IMR-90 (cell line): Measurements from ENCODE around the gene ABAT. TPM values are rescaled to one million over a fixed set of nuclear protein-coding genes. Genes with fewer than 3 reads are reported as not detected.

ENCODE experiments used
- ATAC-seq: fragments of 200-7000 bp; cut with Tn5 transposase; 2 replicates; pipeline ENCODE4 v1.9.1; 2020; ENCODE audit warnings: low read depth, mild to moderate bottlenecking, moderate library complexity
- BruUV-seq: library from RNA; stranded (reverse); fragments of 400-500 nt; replicated peaks from 2 replicates; lab custom pipeline; 2021; lab: Mats Ljungman, UMichigan
- CTCF ChIA-PET: fragments of 300-600 bp; formaldehyde crosslinking; extraction: SDS; loops from one replicate; lab custom pipeline; 2021; ENCODE audit warnings: antibody characterized with exemption; lab: Yijun Ruan, JAX
- POLR2A ChIA-PET: fragments of 300-600 bp; sonication (Branson Sonifier 250); formaldehyde crosslinking; loops from one replicate; lab custom pipeline; 2022; ENCODE audit warnings: antibody characterized with exemption; ENCODE audit not compliant: unreplicated experiment; lab: Charles Lee
- DNase-seq: peaks from one replicate; pipeline ENCODE4 v3.0.0; 2013
- H2AFZ ChIP-seq: replicated peaks from 2 replicates; pipeline ENCODE3; 2013; ENCODE audit warnings: low read length, mild to moderate bottlenecking; ENCODE audit not compliant: poor library complexity
- H2AK5ac ChIP-seq: 2 replicates; pipeline ENCODE4 v1.6.1; 2013; ENCODE audit warnings: low read depth, low read length, inconsistent platforms
- H2AK9ac ChIP-seq: replicated peaks from 2 replicates; pipeline ENCODE3; 2013; ENCODE audit warnings: mild to moderate bottlenecking, low read depth, low read length, moderate library complexity; ENCODE audit not compliant: poor library complexity
- H2BK120ac ChIP-seq: 2 replicates; pipeline ENCODE4 v1.6.1; 2013; ENCODE audit warnings: low read depth, low read length, inconsistent platforms
- H2BK15ac ChIP-seq: 3 replicates; pipeline ENCODE4 v1.6.1; 2013; ENCODE audit warnings: low read depth, low read length, inconsistent platforms
- H2BK20ac ChIP-seq: 2 replicates; pipeline ENCODE4 v1.6.1; 2013; ENCODE audit warnings: low read depth, mild to moderate bottlenecking, inconsistent platforms, low read length, moderate library complexity
- H2BK5ac ChIP-seq: 2 replicates; pipeline ENCODE4 v1.6.1; 2013; ENCODE audit warnings: mild to moderate bottlenecking, low read depth, low read length, inconsistent platforms; ENCODE audit not compliant: poor library complexity, severe bottlenecking
- H3K14ac ChIP-seq: replicated peaks from 2 replicates; pipeline ENCODE4 v1.6.1; 2013; ENCODE audit warnings: low read depth, low read length, inconsistent platforms
- H3K18ac ChIP-seq: 2 replicates; pipeline ENCODE4 v1.6.1; 2013; ENCODE audit warnings: low read depth, low read length, control low read depth
- H3K23ac ChIP-seq: 2 replicates; pipeline ENCODE4 v1.6.1; 2013; ENCODE audit warnings: low read depth, low read length, inconsistent platforms
- H3K27ac ChIP-seq: 2 replicates; pipeline ENCODE4 v1.5.1; 2013; ENCODE audit warnings: mild to moderate bottlenecking, control low read depth, low read length; ENCODE audit not compliant: insufficient read depth
- H3K27me3 ChIP-seq: 2 replicates; pipeline ENCODE4 v1.6.1; 2013; ENCODE audit warnings: low read length; ENCODE audit not compliant: control insufficient read depth, insufficient read depth
- H3K36me3 ChIP-seq: 2 replicates; pipeline ENCODE4 v1.6.1; 2013; ENCODE audit warnings: low read length, mixed read lengths; ENCODE audit not compliant: control insufficient read depth, insufficient read depth
- H3K4ac ChIP-seq: 2 replicates; pipeline ENCODE4 v1.6.1; 2013; ENCODE audit warnings: low read depth, low read length, inconsistent platforms
- H3K4me1 ChIP-seq: 2 replicates; pipeline ENCODE4 v1.6.1; 2013; ENCODE audit warnings: low read length, mixed read lengths; ENCODE audit not compliant: control insufficient read depth, insufficient read depth
- H3K4me2 ChIP-seq: 2 replicates; pipeline ENCODE4 v1.6.1; 2013; ENCODE audit warnings: low read depth, mild to moderate bottlenecking, control low read depth, low read length, moderate library complexity
- H3K4me3 ChIP-seq: 2 replicates; pipeline ENCODE4 v1.5.1; 2013; ENCODE audit warnings: low read depth, mild to moderate bottlenecking, control low read depth, low read length, moderate library complexity; ENCODE audit not compliant: insufficient read depth
- H3K56ac ChIP-seq: 2 replicates; pipeline ENCODE4 v1.6.1; 2013; ENCODE audit warnings: low read length, inconsistent platforms; ENCODE audit not compliant: insufficient read depth; ENCODE audit errors: extremely low read depth
- H3K79me1 ChIP-seq, 2 experiments: 2 replicates each; pipeline ENCODE4 v1.6.1; 2013; ENCODE audit warnings: low read length in 2 of 2, inconsistent platforms in 1 of 2, low read depth in 1 of 2
- H3K9ac ChIP-seq: 2 replicates; pipeline ENCODE4 v1.6.1; 2013; ENCODE audit warnings: low read depth, low read length, control low read depth
- H3K9me1 ChIP-seq: 2 replicates; pipeline ENCODE4 v1.6.1; 2013; ENCODE audit warnings: low read length, inconsistent platforms; ENCODE audit not compliant: insufficient read depth
- H3K9me3 ChIP-seq: 2 replicates; pipeline ENCODE4 v1.6.1; 2013; ENCODE audit warnings: low read length; ENCODE audit not compliant: control insufficient read depth, insufficient read depth
- H4K20me1 ChIP-seq: 2 replicates; pipeline ENCODE4 v1.6.1; 2013; ENCODE audit warnings: low read length, inconsistent platforms; ENCODE audit not compliant: insufficient read depth
- H4K5ac ChIP-seq: 2 replicates; pipeline ENCODE4 v1.6.1; 2013; ENCODE audit warnings: mild to moderate bottlenecking, low read depth, low read length, control low read depth
- H4K8ac ChIP-seq, 2 experiments: 2 replicates each; pipeline ENCODE4 v1.6.1; 2013; ENCODE audit warnings: low read depth in 2 of 2, low read length in 2 of 2, control low read depth in 1 of 2, inconsistent platforms in 1 of 2
- H4K91ac ChIP-seq: 2 replicates; pipeline ENCODE4 v1.6.1; 2013; ENCODE audit warnings: low read depth, low read length, inconsistent platforms; ENCODE audit not compliant: insufficient read depth
- BHLHE40 ChIP-seq: fragments of 150-350 bp; IDR thresholded peaks from 2 replicates; pipeline ENCODE4 v1.6.1; 2016; ENCODE audit warnings: mild to moderate bottlenecking, low read depth, low read length
- MXI1 ChIP-seq: IDR thresholded peaks from 2 replicates; pipeline ENCODE4 v1.6.1; 2012; ENCODE audit warnings: low read depth, mild to moderate bottlenecking, low read length, moderate library complexity, borderline replicate concordance
- SMC3 ChIP-seq: fragments of 150-350 bp; IDR thresholded peaks from 2 replicates; pipeline ENCODE4 v1.6.1; 2016; ENCODE audit warnings: low read depth, mild to moderate bottlenecking, antibody characterized with exemption, low read length, moderate library complexity
- WGBS, 2 experiments: methylation state at CpG; one replicate each; pipeline versions ENCODE4 v1.1.5 to v1.1.7; 2013; ENCODE audit warnings: missing lambda C conversion rate in 2 of 2; ENCODE audit not compliant: insufficient read length in 1 of 2; ENCODE audit errors: extremely low coverage in 2 of 2; 5-methylcytosine and 5-hydroxymethylcytosine counted together
- dilution Hi-C: fragments of 300-500 bp; cut with HindIII; formaldehyde crosslinking; loops from one replicate; pipeline ENCODE4 v1.14.3; 2018; ENCODE audit warnings: low sequenced_read_pairs; ENCODE audit not compliant: unreplicated experiment
- in situ Hi-C: fragments of 300-500 bp; cut with MboI; formaldehyde crosslinking; loops from 3 replicates; pipeline ENCODE4 v1.14.3; 2019; ENCODE audit warnings: low sequenced_read_pairs, inconsistent platforms, mixed read lengths
- intact Hi-C: fragments of 100-400 bp; cut with micrococcal nuclease; formaldehyde crosslinking; loops from 2 replicates; pipeline ENCODE4 v1.10.0; 2022
- polyA plus RNA-seq, 3 experiments: library from polyadenylated mRNA; depleted of rRNA; stranded (reverse); fragments of >200 nt; gene quantifications; 2 replicates each; pipeline ENCODE4 v1.2.3, GENCODE V29; 2012; ENCODE audit warnings: low replicate concordance in 1 of 3
- total RNA-seq: library from RNA; depleted of rRNA; stranded (reverse); fragments of >200 nt; gene quantifications from 2 replicates; pipeline ENCODE4 v1.2.3, GENCODE V29; 2012

ABAT gene
- total and polyA plus RNA-seq, 2 of the 4 experiments (the other 2 are of a cell fraction), result 4.5 to 6.9 TPM

DNA sequence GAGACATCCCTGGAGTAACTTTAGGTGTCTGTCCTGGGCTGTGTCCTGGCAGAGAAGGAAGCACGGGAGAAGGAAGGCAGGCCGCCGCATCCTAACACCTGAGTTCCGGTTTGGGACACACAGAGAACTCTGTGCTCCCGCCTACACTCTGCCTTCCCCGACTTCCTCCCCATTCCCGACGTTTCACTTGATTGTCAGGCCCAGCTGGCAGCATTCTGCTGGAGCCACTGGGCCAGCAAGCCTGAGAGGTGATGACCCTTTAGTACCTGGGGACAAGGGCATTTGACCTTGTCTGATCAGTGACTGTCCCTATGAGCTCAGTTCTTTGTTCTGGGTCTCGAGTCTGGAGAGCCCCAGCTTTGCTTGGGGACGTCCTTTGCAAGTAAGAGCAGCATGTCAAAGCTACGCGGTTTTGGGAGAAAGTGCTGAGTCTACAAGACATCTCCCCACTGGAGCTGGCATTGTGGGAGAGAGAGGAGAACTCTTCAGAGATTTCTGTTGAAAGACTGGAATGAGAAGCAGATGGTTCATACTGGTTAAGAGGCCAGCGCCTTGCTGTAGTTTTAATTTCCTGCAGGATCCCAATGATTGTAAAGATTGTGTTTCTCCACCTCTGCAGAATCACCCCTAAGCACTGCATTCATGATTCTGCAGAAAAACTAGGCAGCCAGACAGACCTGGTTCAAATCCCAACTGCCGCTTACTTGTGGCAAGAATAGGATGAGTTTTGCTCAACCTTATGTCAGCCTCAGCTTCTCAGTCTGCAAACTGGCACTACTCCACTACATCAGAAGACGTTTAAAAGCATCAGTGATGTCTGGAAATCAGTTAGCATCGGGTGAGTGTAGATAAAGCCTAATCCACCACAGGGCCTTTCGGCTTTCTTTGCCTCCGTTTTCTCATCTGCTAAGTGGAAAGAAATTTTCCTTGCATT lies 20.6 kb downstream of the ABAT start:
- no TSS peak for BruUV-seq
- no peak overlapping the region for H3K4me2 ChIP-seq

More for the DNA sequence above, 20.6 kb downstream of the ABAT start:
- CTCF ChIA-PET, result no interaction called here
- Histone ChIP-seq H3K4me1 (no peaks in the 10 kb centered on the region), H4K91ac (no peak overlapping the region), H2BK15ac (no peak overlapping the region), H2BK120ac (no peak overlapping the region), H3K56ac (no peak overlapping the region), H3K4me3 (no peak overlapping the region), H3K18ac (no peak overlapping the region), H2AK5ac (no peak overlapping the region), H3K9me3 (peaks cover 3% of the 10 kb centered on the region), H3K14ac (no peak overlapping the region), H2BK20ac (no peak overlapping the region), H3K79me1 (no peaks in the 10 kb centered on the region), H3K27me3 (peaks cover 3% of the 10 kb centered on the region; the same call in 1 of the 2 replicates), H4K20me1 (no peaks in the 10 kb centered on the region), H3K36me3 (no peaks in the 10 kb centered on the region), H4K8ac (no peak overlapping the region), H2BK5ac (no peak overlapping the region), H2AFZ (no peak overlapping the region), H2AK9ac (no peak overlapping the region), H3K27ac (no peak overlapping the region), H3K9me1 (no peaks in the 10 kb centered on the region), H3K4ac (no peak overlapping the region), H4K5ac (no peak overlapping the region), H3K23ac (no peak overlapping the region), H3K9ac (no peak overlapping the region)
- intact Hi-C loops, result no loop called here
- POLR2A ChIA-PET, result no interaction called here
- no peak for ATAC-seq
- TF ChIP-seq BHLHE40, result no peak
- TF ChIP-seq MXI1, result no peak
- no peak for TF ChIP-seq SMC3
- DNase-seq, result no peak
- in situ Hi-C loops, result no loop called here
- 31% methylated on average over 3 of the region's 18 CpGs; no CpG with 5 or more reads in 1 of the 2 experiments for WGBS, 2 experiments
- dilution Hi-C loops, result no loop called here
